ES-I3 (cell line): ENCODE measurements around the gene TTLL13.
"Not testable (repeated sequence)": the region's sequence is repeated elsewhere in the genome, so short reads cannot be mapped to it uniquely, and the experiment has no call there.

Experiments
- H3K36me3 ChIP-seq: 2 replicates; pipeline ENCODE4 v1.6.1; 2013; ENCODE audit warnings: mild to moderate bottlenecking, low read length, control low read depth, moderate library complexity; ENCODE audit not compliant: insufficient read depth
- H3K4me1 ChIP-seq: 2 replicates; pipeline ENCODE4 v1.6.1; 2013; ENCODE audit warnings: mild to moderate bottlenecking, control low read depth, low read length; ENCODE audit not compliant: insufficient read depth
- H3K9ac ChIP-seq: 2 replicates; pipeline ENCODE4 v1.6.1; 2013; ENCODE audit warnings: low read depth, mild to moderate bottlenecking, low read length, moderate library complexity
- H3K9me3 ChIP-seq: 2 replicates; pipeline ENCODE4 v1.6.1; 2013; ENCODE audit warnings: mild to moderate bottlenecking, low read length, moderate library complexity; ENCODE audit not compliant: control insufficient read depth, insufficient read depth

Gene TTLL13

GRCh38 chr15:90239371-90239770, 10.0 kb upstream of the TTLL13 start:
- H3K4me1 ChIP-seq: 0 out of 2 replicates have a peak, but pooled peaks cover 3% of the 10 kb centered on the region
- H3K36me3 ChIP-seq: no peaks in the 10 kb centered on the region
- H3K9ac ChIP-seq: no peak overlapping the region
- no peaks in the 10 kb centered on the region for H3K9me3 ChIP-seq

GRCh38 chr15:90240856-90241255, 8.5 kb upstream of the TTLL13 start:
- Histone ChIP-seq H3K9ac (no peak overlapping the region), H3K36me3 (no peaks in the 10 kb centered on the region), H3K9me3 (no peaks in the 10 kb centered on the region), H3K4me1 (no peaks in the 10 kb centered on the region)

GRCh38 chr15:90241343-90242192, 7.8 kb upstream of the TTLL13 start:
- no peaks in the 10 kb centered on the region for H3K36me3 ChIP-seq
- H3K4me1 ChIP-seq: no peaks in the 10 kb centered on the region
- H3K9ac ChIP-seq: no peak overlapping the region
- H3K9me3 ChIP-seq: no peaks in the 10 kb centered on the region

GRCh38 chr15:90243943-90244639, 5.3 kb upstream of the TTLL13 start:
- no peaks in the 10 kb centered on the region for H3K36me3 ChIP-seq
- no peaks in the 10 kb centered on the region for H3K4me1 ChIP-seq
- H3K9me3 ChIP-seq: no peaks in the 10 kb centered on the region
- no peak overlapping the region for H3K9ac ChIP-seq

GRCh38 chr15:90248789-90249202, 560 bp upstream of the TTLL13 start:
- peak overlapping the region; percentile 72; the same call in 1 of the 2 replicates for H3K9ac ChIP-seq

GRCh38 chr15:90257776-90258175, 8.4 kb downstream of the TTLL13 start:
- Histone ChIP-seq H3K4me1 (no peaks in the 10 kb centered on the region), H3K9me3 (no peaks in the 10 kb centered on the region), H3K9ac (no peak overlapping the region), H3K36me3 (no peaks in the 10 kb centered on the region)

More at GRCh38 chr15:90248789-90249202, 560 bp upstream of the TTLL13 start:
- Histone ChIP-seq H3K36me3 (no peaks in the 10 kb centered on the region), H3K9me3 (no peaks in the 10 kb centered on the region), H3K4me1 (no peaks in the 10 kb centered on the region)

GRCh38 chr15:90259524-90259923, 10.2 kb downstream of the TTLL13 start:
- Histone ChIP-seq H3K9me3 (no peaks in the 10 kb centered on the region), H3K9ac (no peak overlapping the region), H3K36me3 (no peaks in the 10 kb centered on the region), H3K4me1 (no peaks in the 10 kb centered on the region)

GRCh38 chr15:90260731-90261130, 11.4 kb downstream of the TTLL13 start:
- not testable (repeated sequence) for H3K36me3 ChIP-seq, H3K9ac ChIP-seq, H3K4me1 ChIP-seq, H3K9me3 ChIP-seq

GRCh38 chr15:90261811-90262210, 12.5 kb downstream of the TTLL13 start:
- Histone ChIP-seq H3K9me3 (no peaks in the 10 kb centered on the region), H3K36me3 (no peaks in the 10 kb centered on the region), H3K9ac (no peak overlapping the region), H3K4me1 (peaks cover 2% of the 10 kb centered on the region; the same call in 1 of the 2 replicates)

GRCh38 chr15:90262426-90262825, 13.1 kb downstream of the TTLL13 start:
- H3K4me1 ChIP-seq: peaks cover 5% of the 10 kb centered on the region
- H3K36me3 ChIP-seq: peaks cover 3% of the 10 kb centered on the region; the same call in 1 of the 2 replicates
- H3K9me3 ChIP-seq: no peaks in the 10 kb centered on the region
- H3K9ac ChIP-seq: no peak overlapping the region

GRCh38 chr15:90264671-90265070, 15.3 kb downstream of the TTLL13 start:
- peak overlapping the region; percentile 91 for H3K9ac ChIP-seq
- H3K36me3 ChIP-seq: peaks cover 8% of the 10 kb centered on the region; the same call in 1 of the 2 replicates
- H3K9me3 ChIP-seq: no peaks in the 10 kb centered on the region
- H3K4me1 ChIP-seq: peaks cover 5% of the 10 kb centered on the region

- Histone ChIP-seq H3K36me3 (peaks cover 10% of the 10 kb centered on the region; the same call in 1 of the 2 replicates), H3K9ac (peak within 1 kb of the TSS; percentile 91), H3K4me1 (peaks cover 5% of the 10 kb centered on the region)
Observed at GRCh38 chr15:90265271-90266060, 16.1 kb downstream of the TTLL13 start, which contains the start of gene NGRN. Gene NGRN, plus strand, starts transcription at chr15:90265672. Its CDS starts 41 bp downstream, at chr15:90265713.

GRCh38 chr15:90266061-90266431, 16.7 kb downstream of the TTLL13 start:
- Histone ChIP-seq H3K9ac (peak overlapping the region; percentile 91), H3K36me3 (peaks cover 15% of the 10 kb centered on the region; the same call in 1 of the 2 replicates), H3K4me1 (peaks cover 5% of the 10 kb centered on the region), H3K9me3 (no peaks in the 10 kb centered on the region)

More at GRCh38 chr15:90265271-90266060, 16.1 kb downstream of the TTLL13 start, which contains the start of gene NGRN:
- no peaks in the 10 kb centered on the region for H3K9me3 ChIP-seq

GRCh38 chr15:90266485-90266884, 17.1 kb downstream of the TTLL13 start:
- Histone ChIP-seq H3K4me1 (peaks cover 5% of the 10 kb centered on the region), H3K9ac (peak overlapping the region; percentile 91), H3K36me3 (peaks cover 15% of the 10 kb centered on the region; the same call in 1 of the 2 replicates), H3K9me3 (no peaks in the 10 kb centered on the region)
